ENCODE results near the gene CIBAR2.

CIBAR2 gene

DNA sequence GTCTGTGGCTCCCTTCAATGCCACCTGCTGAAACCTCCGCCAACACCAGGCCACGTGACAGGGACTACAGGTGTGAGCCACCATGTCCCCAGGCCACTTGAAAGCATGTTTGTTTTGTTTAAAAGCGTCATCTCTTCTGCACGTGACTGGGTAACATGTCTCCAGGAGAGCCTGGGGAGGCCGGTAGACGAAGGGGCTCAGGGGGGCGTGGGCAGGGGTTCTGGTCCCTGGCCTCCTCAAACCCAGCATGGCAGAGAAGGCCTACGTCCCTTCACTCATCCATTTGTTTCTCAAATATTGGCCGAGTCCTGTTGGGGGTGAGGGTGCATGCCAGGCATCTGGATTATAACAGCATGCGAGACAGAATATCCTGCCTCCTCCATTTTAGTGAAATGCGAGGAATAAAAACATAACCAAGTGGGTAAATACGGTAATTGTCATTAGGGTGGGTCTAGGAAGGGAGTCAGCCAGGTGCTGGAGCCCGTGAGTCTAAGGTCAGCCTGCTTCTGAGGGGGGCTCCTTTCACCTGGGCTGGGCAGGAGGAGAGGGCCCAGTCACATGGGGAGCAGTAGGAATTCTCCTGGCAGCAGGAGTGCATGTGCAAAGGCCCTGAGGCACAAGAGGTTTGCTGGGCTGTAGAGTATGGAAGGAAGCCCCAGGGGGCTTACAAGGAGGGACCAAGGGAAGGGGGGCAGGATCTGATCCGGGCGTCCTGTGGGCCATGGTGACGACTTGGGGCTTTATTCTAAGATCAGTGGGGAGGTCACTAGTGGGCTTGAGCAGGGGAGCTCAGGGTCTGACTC, 26.8 kb upstream of the CIBAR2 start:
- FAIRE-seq (no peak), DNase-seq (ENCODE audit: insufficient read length, low spot score) (no peak)
- TF ChIP-seq CTCF (IDR thresholded peaks at IDR 0.05; ENCODE audit: insufficient read depth, missing control alignments), result no peak

- DNase-seq (ENCODE audit: insufficient read length, low spot score) (no peak), FAIRE-seq (no peak)
- TF ChIP-seq CTCF (IDR thresholded peaks at IDR 0.05; ENCODE audit: insufficient read depth, missing control alignments), result no peak
Observed at GRCh38 chr16:85138073-85138824, 26.0 kb upstream of the CIBAR2 start.

GRCh38 chr16:85137323-85138072, 25.2 kb upstream of the CIBAR2 start:
- FAIRE-seq (no peak), DNase-seq (ENCODE audit: insufficient read length, low spot score) (no peak)
- TF ChIP-seq CTCF (IDR thresholded peaks at IDR 0.05; ENCODE audit: insufficient read depth, missing control alignments), result no peak

DNA sequence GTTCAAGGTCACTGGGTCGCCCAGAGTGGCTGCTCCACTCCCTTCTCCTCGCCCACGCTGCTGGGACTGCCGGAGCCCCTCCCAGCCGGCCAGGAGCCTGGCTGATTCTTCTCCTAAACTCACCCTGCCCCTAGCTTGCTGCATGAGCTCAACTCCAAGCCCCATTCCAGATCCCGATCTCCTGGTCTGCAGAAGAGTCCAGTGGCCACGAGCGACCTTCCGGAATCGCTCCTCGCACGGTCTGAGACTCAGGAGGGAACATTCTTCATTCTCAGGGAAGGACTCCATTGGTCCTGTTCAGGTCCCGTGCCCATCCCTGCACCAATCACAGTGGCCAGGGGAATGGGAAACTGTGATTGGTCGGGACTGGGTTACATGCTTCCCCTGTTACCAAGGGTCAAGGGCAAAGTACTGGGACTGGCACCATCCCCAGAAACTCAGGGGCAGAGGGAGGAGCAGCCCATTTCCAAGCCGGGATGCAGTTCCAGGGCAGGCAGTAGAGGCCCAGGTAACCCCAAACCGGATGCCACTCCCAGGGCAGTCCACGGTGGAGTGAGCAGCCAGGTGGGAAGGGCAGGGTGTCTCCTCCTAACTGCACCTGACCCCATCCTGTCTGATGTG, 24.5 kb upstream of the CIBAR2 start:
- DNase-seq (ENCODE audit: insufficient read length, low spot score) (no peak), FAIRE-seq (no peak)

DNA sequence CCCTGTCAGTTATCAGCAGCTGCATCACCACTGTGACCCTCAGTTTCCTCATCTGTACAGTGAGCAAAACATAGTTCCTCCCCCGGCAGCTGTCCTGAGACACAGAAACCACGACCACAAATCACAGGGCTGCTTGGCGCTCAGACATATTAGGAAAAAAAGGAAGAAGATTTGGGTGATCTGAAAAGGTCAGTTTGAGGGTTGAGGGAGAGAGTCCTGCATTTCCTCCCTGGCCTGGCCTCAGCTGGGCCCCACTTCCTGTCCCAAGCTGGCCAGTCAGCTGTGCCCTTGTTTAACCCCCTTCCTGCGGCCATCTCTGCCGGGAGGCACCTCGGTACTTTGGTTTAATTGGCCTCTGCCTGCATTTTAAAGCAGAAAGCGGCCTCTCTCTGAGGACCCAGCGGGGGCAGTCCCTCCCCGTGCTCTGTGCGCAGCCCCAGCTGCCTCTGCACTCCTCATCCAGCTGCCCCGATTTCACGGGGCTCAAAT, 24.0 kb upstream of the CIBAR2 start:
- no peak for TF ChIP-seq CTCF (IDR thresholded peaks at IDR 0.05; ENCODE audit: insufficient read depth, missing control alignments)
- DNase-seq (ENCODE audit: insufficient read length, low spot score) (no peak), FAIRE-seq (no peak)

More for the DNA sequence above, 24.5 kb upstream of the CIBAR2 start:
- TF ChIP-seq CTCF (IDR thresholded peaks at IDR 0.05; ENCODE audit: insufficient read depth, missing control alignments), result no peak

GRCh38 chr16:85134789-85135142, 22.5 kb upstream of the CIBAR2 start:
- no peak for DNase-seq (ENCODE audit: insufficient read length, low spot score)
- no peak for TF ChIP-seq CTCF (IDR thresholded peaks at IDR 0.05; ENCODE audit: insufficient read depth, missing control alignments)
- FAIRE-seq, result no peak

Data from D721Med (cell line).